HUDEP-2 (cell line): ENCODE data around the gene BSND.

ENCODE experiments used
- DNase-seq, 76 experiments: peaks; one replicate each; lab custom pipeline; 2025; ENCODE audit not compliant: unreplicated experiment in 76 of 76; lab: John Stamatoyannopoulos, UW

BSND gene

GRCh38 chr1:54990916-54991315, 7.8 kb upstream of the BSND start:
- peak in 1 of 76 experiments; percentile 6 for DNase-seq

- no peak for DNase-seq
Observed at GRCh38 chr1:54991939-54992338, 6.8 kb upstream of the BSND start.

GRCh38 chr1:54993140-54993539, 5.6 kb upstream of the BSND start:
- no peak for DNase-seq

GRCh38 chr1:54994355-54994990, 4.3 kb upstream of the BSND start:
- no peak for DNase-seq

- DNase-seq: no peak
Observed at GRCh38 chr1:54995013-54995760, 3.5 kb upstream of the BSND start.

GRCh38 chr1:54995835-54996234, 2.9 kb upstream of the BSND start:
- DNase-seq: no peak

- peak in 66 of 76 experiments; percentile 5 to 80 (median 50) for DNase-seq
Observed at GRCh38 chr1:54996359-54996868, 2.3 kb upstream of the BSND start.

GRCh38 chr1:54996869-54997710, 1.6 kb upstream of the BSND start:
- no peak for DNase-seq

GRCh38 chr1:54997711-54997986, 1.1 kb upstream of the BSND start:
- DNase-seq: no peak

- DNase-seq: no peak
Observed at GRCh38 chr1:54998100-54998499, 633 bp upstream of the BSND start.

GRCh38 chr1:55000110-55001085, 1.7 kb downstream of the BSND start:
- DNase-seq: no peak

- DNase-seq: no peak
Observed at GRCh38 chr1:55001311-55001710, 2.6 kb downstream of the BSND start.

- DNase-seq: no peak
Observed at GRCh38 chr1:55002686-55003085, 4.0 kb downstream of the BSND start.

- DNase-seq: peak in 2 of 76 experiments; percentile 5 to 19
Observed at GRCh38 chr1:55005351-55006140, 6.8 kb downstream of the BSND start.

- DNase-seq: no peak
Observed at GRCh38 chr1:55006931-55007330, 8.2 kb downstream of the BSND start.

- no peak for DNase-seq
Observed at GRCh38 chr1:55007625-55008024, 8.9 kb downstream of the BSND start.

GRCh38 chr1:55010194-55010886, 11.6 kb downstream of the BSND start:
- DNase-seq: no peak

GRCh38 chr1:55010887-55011217, 12.1 kb downstream of the BSND start:
- DNase-seq: no peak

GRCh38 chr1:55012661-55013060, 13.9 kb downstream of the BSND start:
- no peak for DNase-seq
